H9 (cell line): Measurements from ENCODE around the gene LRRC7. TPM values are rescaled to one million over a fixed set of nuclear protein-coding genes. Genes with fewer than 3 reads are reported as not detected.
A peak's percentile ranks its signal among the peaks of the same experiment; 100 is the strongest.

Experiments
- DNase-seq: peaks from one replicate; pipeline ENCODE4 v3.0.0-alpha.2; 2017
- H2AFZ ChIP-seq: one replicate; pipeline ENCODE4 v1.6.1; 2013; ENCODE audit warnings: mild to moderate bottlenecking, low read length, control low read depth, moderate library complexity
- H2AK5ac ChIP-seq: 2 replicates; pipeline ENCODE4 v1.6.1; 2013; ENCODE audit warnings: low read length, control low read depth, mixed read lengths; ENCODE audit not compliant: insufficient read length
- H2BK120ac ChIP-seq: one replicate; pipeline ENCODE4 v1.6.1; 2013; ENCODE audit warnings: low read depth, mild to moderate bottlenecking, low read length, control low read depth, inconsistent platforms; ENCODE audit not compliant: poor library complexity, severe bottlenecking
- H2BK12ac ChIP-seq: 2 replicates; pipeline ENCODE4 v1.6.1; 2013; ENCODE audit warnings: low read length, control low read depth, mixed read lengths, low read depth; ENCODE audit not compliant: insufficient read length
- H2BK15ac ChIP-seq: 2 replicates; pipeline ENCODE4 v1.6.1; 2013; ENCODE audit warnings: low read depth, low read length, control low read depth
- H2BK20ac ChIP-seq: one replicate; pipeline ENCODE4 v1.6.1; 2013; ENCODE audit warnings: low read depth, mild to moderate bottlenecking, low read length, control low read depth, inconsistent platforms; ENCODE audit not compliant: poor library complexity, severe bottlenecking
- H2BK5ac ChIP-seq: 2 replicates; pipeline ENCODE4 v1.6.1; 2013; ENCODE audit warnings: low read length, control low read depth, mixed read lengths; ENCODE audit not compliant: insufficient read length
- H3K14ac ChIP-seq: 2 replicates; pipeline ENCODE4 v1.6.1; 2013; ENCODE audit warnings: low read length, control low read depth; ENCODE audit not compliant: insufficient read depth
- H3K18ac ChIP-seq: 2 replicates; pipeline ENCODE4 v1.6.1; 2013; ENCODE audit warnings: low read depth, mild to moderate bottlenecking, mixed read lengths, low read length, control low read depth; ENCODE audit not compliant: insufficient read length
- H3K23ac ChIP-seq: 2 replicates; pipeline ENCODE4 v1.6.1; 2013; ENCODE audit warnings: low read length, control low read depth, mixed read lengths, low read depth; ENCODE audit not compliant: insufficient read length
- H3K23me2 ChIP-seq: 2 replicates; pipeline ENCODE4 v1.6.1; 2013; ENCODE audit warnings: low read depth, mild to moderate bottlenecking, mixed read lengths, low read length, control low read depth; ENCODE audit not compliant: insufficient read length, poor library complexity, severe bottlenecking
- H3K27ac ChIP-seq: 2 replicates; pipeline ENCODE4 v1.5.1; 2013; ENCODE audit warnings: low read length, control low read depth, mixed read lengths, low read depth; ENCODE audit not compliant: insufficient read length
- H3K27me3 ChIP-seq: 2 replicates; pipeline ENCODE4 v1.6.1; 2013; ENCODE audit warnings: low read length, control low read depth, inconsistent platforms; ENCODE audit not compliant: insufficient read depth
- H3K4ac ChIP-seq: 2 replicates; pipeline ENCODE4 v1.6.1; 2013; ENCODE audit warnings: low read depth, mild to moderate bottlenecking, control low read depth, inconsistent platforms, low read length, moderate library complexity
- H3K4me1 ChIP-seq: 2 replicates; pipeline ENCODE4 v1.6.1; 2013; ENCODE audit warnings: low read length, control low read depth, inconsistent platforms; ENCODE audit not compliant: insufficient read depth
- H3K4me2 ChIP-seq: 2 replicates; pipeline ENCODE4 v1.6.1; 2013; ENCODE audit warnings: low read length, control low read depth, mixed read lengths; ENCODE audit not compliant: insufficient read length, insufficient read depth
- H3K56ac ChIP-seq: 2 replicates; pipeline ENCODE4 v1.6.1; 2013; ENCODE audit warnings: low read depth, mild to moderate bottlenecking, mixed read lengths, low read length, control low read depth; ENCODE audit not compliant: insufficient read length
- H3K79me1 ChIP-seq: 2 replicates; pipeline ENCODE4 v1.6.1; 2013; ENCODE audit warnings: low read depth, mild to moderate bottlenecking, moderate library complexity, low read length, control low read depth, inconsistent platforms; ENCODE audit not compliant: insufficient read depth, poor library complexity, severe bottlenecking
- H3K79me2 ChIP-seq: 2 replicates; pipeline ENCODE4 v1.6.1; 2013; ENCODE audit warnings: low read length, control low read depth, inconsistent platforms; ENCODE audit not compliant: insufficient read depth
- H3K9ac ChIP-seq: 2 replicates; pipeline ENCODE4 v1.6.1; 2013; ENCODE audit warnings: low read length, control low read depth, mixed read lengths; ENCODE audit not compliant: insufficient read length; ENCODE audit errors: extremely low read depth
- H3K9me3 ChIP-seq: one replicate; pipeline ENCODE4 v1.6.1; 2013; ENCODE audit warnings: low read depth, low read length, inconsistent platforms; ENCODE audit not compliant: control insufficient read depth
- H3T11ph ChIP-seq: one replicate; pipeline ENCODE4 v1.6.1; 2013; ENCODE audit warnings: mild to moderate bottlenecking, low read length, control low read depth, inconsistent platforms
- H4K20me1 ChIP-seq: one replicate; pipeline ENCODE4 v1.6.1; 2013; ENCODE audit not compliant: control insufficient read depth, insufficient read length, insufficient read depth
- H4K5ac ChIP-seq: 2 replicates; pipeline ENCODE4 v1.6.1; 2013; ENCODE audit warnings: low read depth, mild to moderate bottlenecking, mixed read lengths, low read length, control low read depth; ENCODE audit not compliant: insufficient read length
- H4K8ac ChIP-seq: replicated peaks from 2 replicates; pipeline ENCODE4 v1.6.1; 2013; ENCODE audit warnings: low read length, control low read depth, mixed read lengths, low read depth; ENCODE audit not compliant: insufficient read length
- H4K91ac ChIP-seq: 2 replicates; pipeline ENCODE4 v1.6.1; 2013; ENCODE audit warnings: low read depth, mild to moderate bottlenecking, moderate library complexity, mixed read lengths, low read length, control low read depth; ENCODE audit not compliant: insufficient read length
- H3K27ac Mint-ChIP-seq, 3 experiments: 2 replicates in 2 of 3; 3 replicates in 1 of 3; pipeline ENCODE4 v1.8.0; 2020 to 2021; ENCODE audit warnings: mixed read lengths in 3 of 3, mild to moderate bottlenecking in 1 of 3, moderate library complexity in 1 of 3
- H3K27me3 Mint-ChIP-seq: 2 replicates; pipeline ENCODE4 v1.8.0; 2021; ENCODE audit warnings: low read depth, mild to moderate bottlenecking, moderate library complexity, mixed read lengths
- H3K36me3 Mint-ChIP-seq, 3 experiments: 2 replicates in 2 of 3; 3 replicates in 1 of 3; pipeline ENCODE4 v1.8.0; 2020 to 2021; ENCODE audit warnings: low read depth in 3 of 3, mixed read lengths in 3 of 3; ENCODE audit not compliant: insufficient read depth in 1 of 3
- H3K4me1 Mint-ChIP-seq, 2 experiments: 2 replicates each; pipeline ENCODE4 v1.8.0; 2020; ENCODE audit warnings: mixed read lengths in 2 of 2
- H3K4me3 Mint-ChIP-seq, 2 experiments: 2 replicates in 1 of 2; 3 replicates in 1 of 2; pipeline ENCODE4 v1.8.0; 2020 to 2021; ENCODE audit warnings: mild to moderate bottlenecking in 2 of 2, mixed read lengths in 2 of 2, moderate library complexity in 1 of 2
- H3K9me3 Mint-ChIP-seq, 2 experiments: 2 replicates in 1 of 2; 3 replicates in 1 of 2; pipeline ENCODE4 v1.8.0; 2020; ENCODE audit warnings: mild to moderate bottlenecking in 2 of 2, mixed read lengths in 2 of 2, moderate library complexity in 1 of 2
- WGBS: extraction: QIAGEN DNeasy Blood & Tissue Kit; methylation state at CpG from one replicate; pipeline ENCODE4 v1.1.7; 2013; ENCODE audit warnings: missing lambda C conversion rate, low lambda C conversion rate, mixed read lengths; ENCODE audit not compliant: insufficient read length; ENCODE audit errors: extremely low coverage; 5-methylcytosine and 5-hydroxymethylcytosine counted together
- total RNA-seq: library from RNA; stranded (reverse); gene quantifications from 2 replicates; pipeline ENCODE4 v1.2.1, GENCODE V29; 2021
- TF ChIP-seq, protein P1 (sequence below): fragments of 200-600 bp; sonication (generic); conservative IDR thresholded peaks from 3 replicates; pipeline ENCODE4 v1.8.0; 2021; ENCODE audit warnings: antibody characterized with exemption, mild to moderate bottlenecking

Gene LRRC7
- total RNA-seq, 1 experiment from 2014 or later, result not detected

GRCh38 chr1:69737527-69738185 is 169.9 kb downstream of the LRRC7 start:
- Histone ChIP-seq H3T11ph (no peak overlapping the region), H2BK120ac (no peak overlapping the region), H2BK12ac (no peak overlapping the region), H3K56ac (no peak overlapping the region), H4K8ac (no peak overlapping the region), H3K79me2 (no peaks in the 10 kb centered on the region), H4K20me1 (no peaks in the 10 kb centered on the region), H4K5ac (no peak overlapping the region), H3K4me2 (no peak overlapping the region), H3K4ac (no peak overlapping the region), H3K79me1 (no peaks in the 10 kb centered on the region), H2BK20ac (no peak overlapping the region), H3K27ac (no peak overlapping the region), H2AK5ac (no peak overlapping the region), H3K9me3 (no peaks in the 10 kb centered on the region), H3K27me3 (no peaks in the 10 kb centered on the region), H3K23me2 (no peaks in the 10 kb centered on the region), H3K18ac (no peak overlapping the region), H2BK5ac (no peak overlapping the region), H4K91ac (no peak overlapping the region), H3K14ac (no peak overlapping the region), H2AFZ (no peak overlapping the region), H3K4me1 (no peaks in the 10 kb centered on the region), H3K9ac (no peak overlapping the region), H2BK15ac (no peak overlapping the region), H3K23ac (no peak overlapping the region)
- TF ChIP-seq, protein P1, sequence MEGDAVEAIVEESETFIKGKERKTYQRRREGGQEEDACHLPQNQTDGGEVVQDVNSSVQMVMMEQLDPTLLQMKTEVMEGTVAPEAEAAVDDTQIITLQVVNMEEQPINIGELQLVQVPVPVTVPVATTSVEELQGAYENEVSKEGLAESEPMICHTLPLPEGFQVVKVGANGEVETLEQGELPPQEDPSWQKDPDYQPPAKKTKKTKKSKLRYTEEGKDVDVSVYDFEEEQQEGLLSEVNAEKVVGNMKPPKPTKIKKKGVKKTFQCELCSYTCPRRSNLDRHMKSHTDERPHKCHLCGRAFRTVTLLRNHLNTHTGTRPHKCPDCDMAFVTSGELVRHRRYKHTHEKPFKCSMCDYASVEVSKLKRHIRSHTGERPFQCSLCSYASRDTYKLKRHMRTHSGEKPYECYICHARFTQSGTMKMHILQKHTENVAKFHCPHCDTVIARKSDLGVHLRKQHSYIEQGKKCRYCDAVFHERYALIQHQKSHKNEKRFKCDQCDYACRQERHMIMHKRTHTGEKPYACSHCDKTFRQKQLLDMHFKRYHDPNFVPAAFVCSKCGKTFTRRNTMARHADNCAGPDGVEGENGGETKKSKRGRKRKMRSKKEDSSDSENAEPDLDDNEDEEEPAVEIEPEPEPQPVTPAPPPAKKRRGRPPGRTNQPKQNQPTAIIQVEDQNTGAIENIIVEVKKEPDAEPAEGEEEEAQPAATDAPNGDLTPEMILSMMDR, result peak; percentile 81
- Mint-ChIP-seq H3K4me3 (no peak overlapping the region), H3K36me3 (peaks cover 0 to 12% (median 5%) of the 10 kb centered on the region in 3 experiments; a peak in 4 of 7 replicates), H3K27me3 (no peaks in the 10 kb centered on the region), H3K9me3 (peaks cover 11 to 12% of the 10 kb centered on the region in 2 experiments), H3K27ac (no peak overlapping the region; a peak in 1 of 7 replicates), H3K4me1 (peaks cover 16 to 23% of the 10 kb centered on the region in 2 experiments)
- DNase-seq, result peak; percentile 43
- WGBS, result no CpG with 5 or more reads among the region's 3 CpGs
